Neural progenitor cell (in vitro differentiated cells): Measurements from ENCODE around the gene PCDH9. TPM values are rescaled to one million over a fixed set of nuclear protein-coding genes. Genes with fewer than 3 reads are reported as not detected.
A peak's percentile ranks its signal among the peaks of the same experiment; 100 is the strongest.

Source experiments
- DNase-seq: peaks from one replicate; pipeline ENCODE4 v3.0.0-alpha.2; 2016; ENCODE audit warnings: low spot score
- H2AFZ ChIP-seq: fragments of 200-600 bp; sonication (generic); replicated peaks from 2 replicates; pipeline ENCODE4 v1.6.1; 2016; ENCODE audit warnings: antibody characterized with exemption
- H3F3A ChIP-seq: fragments of 200-600 bp; sonication (generic); 2 replicates; pipeline ENCODE4 v1.6.1; 2016; ENCODE audit warnings: antibody characterized with exemption, low read depth
- H3K27ac ChIP-seq: fragments of 200-600 bp; sonication (generic); 2 replicates; pipeline ENCODE4 v1.5.1; 2016; ENCODE audit warnings: mild to moderate bottlenecking
- H3K27me3 ChIP-seq: fragments of 200-600 bp; sonication (generic); 2 replicates; pipeline ENCODE4 v1.6.1; 2016; ENCODE audit warnings: mild to moderate bottlenecking, moderate library complexity
- H3K36me3 ChIP-seq: fragments of 200-600 bp; sonication (generic); 2 replicates; pipeline ENCODE4 v1.5.1; 2016
- H3K4me1 ChIP-seq: fragments of 200-600 bp; sonication (generic); 2 replicates; pipeline ENCODE4 v1.6.1; 2016; ENCODE audit warnings: mixed run types
- H3K4me2 ChIP-seq: fragments of 200-600 bp; sonication (generic); 2 replicates; pipeline ENCODE4 v1.6.1; 2016
- H3K4me3 ChIP-seq: fragments of 200-600 bp; sonication (generic); 2 replicates; pipeline ENCODE4 v1.5.1; 2016
- H3K79me2 ChIP-seq: fragments of 200-600 bp; sonication (generic); 2 replicates; pipeline ENCODE4 v1.6.1; 2016; ENCODE audit warnings: low read depth
- H3K9ac ChIP-seq: fragments of 200-600 bp; sonication (generic); 2 replicates; pipeline ENCODE4 v1.6.1; 2016
- H3K9me3 ChIP-seq: fragments of 200-600 bp; sonication (generic); 2 replicates; pipeline ENCODE4 v1.5.1; 2016; ENCODE audit warnings: low read depth
- H4K20me1 ChIP-seq: fragments of 200-600 bp; sonication (generic); 2 replicates; pipeline ENCODE4 v1.6.1; 2016; ENCODE audit warnings: low read depth
- H3K27ac Mint-ChIP-seq: 3 replicates; pipeline ENCODE4 v1.8.0; 2021; ENCODE audit warnings: mixed read lengths
- H3K27me3 Mint-ChIP-seq: 2 replicates; pipeline ENCODE4 v1.8.0; 2022; ENCODE audit warnings: low read depth, mild to moderate bottlenecking, inconsistent platforms, moderate library complexity, mixed read lengths; ENCODE audit not compliant: insufficient read depth
- H3K36me3 Mint-ChIP-seq: 3 replicates; pipeline ENCODE4 v1.8.0; 2021; ENCODE audit warnings: mixed read lengths
- H3K4me1 Mint-ChIP-seq: 3 replicates; pipeline ENCODE4 v1.8.0; 2021; ENCODE audit warnings: mixed read lengths
- H3K4me3 Mint-ChIP-seq: 3 replicates; pipeline ENCODE4 v1.8.0; 2021; ENCODE audit warnings: mild to moderate bottlenecking, moderate library complexity, mixed read lengths
- H3K9me3 Mint-ChIP-seq: 3 replicates; pipeline ENCODE4 v1.8.0; 2020; ENCODE audit warnings: mixed read lengths
- CTCF ChIP-seq: fragments of 200-600 bp; sonication (generic); IDR thresholded peaks from 2 replicates; pipeline ENCODE4 v1.5.1; 2017; ENCODE audit warnings: antibody characterized with exemption, mild to moderate bottlenecking
- EZH2 ChIP-seq: fragments of 200-600 bp; sonication (generic); IDR thresholded peaks from 2 replicates; pipeline ENCODE4 v1.6.1; 2017; ENCODE audit warnings: antibody characterized with exemption, mild to moderate bottlenecking, moderate library complexity
- EZH2phosphoT487 ChIP-seq: fragments of 200-600 bp; sonication (generic); IDR thresholded peaks from 2 replicates; pipeline ENCODE4 v1.6.1; 2017; ENCODE audit warnings: antibody characterized with exemption
- total RNA-seq: library from RNA; depleted of rRNA; stranded (reverse); fragments of >200 nt; gene quantifications from 2 replicates; pipeline ENCODE4 v1.2.3, GENCODE V29; 2015; ENCODE audit warnings: low replicate concordance

PCDH9 gene
- total RNA-seq, 1 donor from 2014 or later: 0.24 TPM

DNA sequence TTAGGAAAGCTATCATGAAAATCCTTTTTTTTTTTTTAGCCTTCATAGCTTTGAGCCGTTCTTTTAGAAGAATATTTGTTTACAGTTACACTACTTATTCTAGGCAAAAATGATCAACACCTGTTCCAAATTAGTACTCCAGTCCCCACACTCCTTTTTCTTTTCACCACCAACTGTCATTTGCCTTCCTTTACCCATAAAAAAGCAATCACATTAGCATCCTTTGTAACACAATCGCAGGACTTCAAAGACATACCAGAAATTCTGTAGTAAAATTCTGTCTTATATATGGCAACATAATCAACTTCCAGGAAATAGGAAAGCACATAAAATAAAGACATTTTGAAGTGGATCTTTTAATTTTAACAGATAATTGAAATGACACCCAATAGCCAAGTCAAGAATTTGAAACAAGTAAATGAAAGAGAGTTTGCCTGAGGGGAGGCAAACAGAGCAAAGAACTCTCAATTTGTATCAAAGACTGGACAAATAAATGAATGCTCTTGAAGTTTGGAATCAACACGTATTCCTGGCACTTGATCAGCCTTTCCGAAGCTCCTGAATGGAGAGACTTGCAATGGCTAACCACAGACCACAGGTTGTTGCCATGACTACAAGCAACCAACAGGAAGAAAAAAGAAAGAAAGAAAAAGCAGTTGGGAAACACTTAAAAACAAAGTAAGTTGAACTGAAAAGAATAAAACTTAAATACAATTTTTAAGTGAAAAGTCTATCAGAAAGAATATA lies 206.8 kb downstream of the PCDH9 start:
- peaks cover 16% of the 10 kb centered on the region for H3K4me1 ChIP-seq
- peaks cover 4% of the 10 kb centered on the region for H3K9me3 Mint-ChIP-seq
- H3K36me3 Mint-ChIP-seq: peaks cover 3% of the 10 kb centered on the region

DNA sequence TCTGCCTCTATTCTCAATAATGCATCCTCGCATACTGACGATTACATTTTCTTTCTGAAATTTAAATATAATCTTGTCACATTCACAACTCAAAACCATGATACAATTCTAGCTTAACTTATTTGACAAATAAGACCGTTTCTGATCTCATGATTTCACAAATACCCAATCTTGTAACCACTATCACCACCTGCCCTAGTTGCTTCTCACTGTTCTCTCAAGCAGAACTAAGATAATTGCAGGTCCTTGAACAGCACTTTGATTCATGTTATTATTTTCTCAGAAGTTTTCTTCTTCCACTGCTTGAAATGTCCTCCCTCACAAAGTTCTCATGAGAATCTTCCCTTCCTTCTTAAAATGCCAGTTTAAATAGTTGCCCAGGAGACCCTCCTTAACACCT lies 211.4 kb downstream of the PCDH9 start:
- no peaks in the 10 kb centered on the region for H4K20me1 ChIP-seq
- peaks cover 15% of the 10 kb centered on the region for H3K4me1 Mint-ChIP-seq
- TF ChIP-seq EZH2 (no peak), CTCF (no peak), EZH2phosphoT487 (no peak)

More for the DNA sequence above, 206.8 kb downstream of the PCDH9 start:
- peak; percentile 54 for DNase-seq
- H3K79me2 ChIP-seq: no peaks in the 10 kb centered on the region
- Mint-ChIP-seq H3K27me3 (peaks cover 2% of the 10 kb centered on the region), H3K4me1 (peaks cover 19% of the 10 kb centered on the region), H3K27ac (peak overlapping the region; percentile 84), H3K4me3 (peak overlapping the region; percentile 2)
- peak overlapping the region; percentile 25 for H3K4me2 ChIP-seq
- no peak for TF ChIP-seq EZH2phosphoT487
- TF ChIP-seq EZH2: no peak
- no peak for TF ChIP-seq CTCF
- H3F3A ChIP-seq: no peaks in the 10 kb centered on the region
- no peak overlapping the region for H3K27ac ChIP-seq
- no peaks in the 10 kb centered on the region for H3K36me3 ChIP-seq
- no peaks in the 10 kb centered on the region for H4K20me1 ChIP-seq
- H3K9me3 ChIP-seq: no peaks in the 10 kb centered on the region
- no peak overlapping the region for H3K4me3 ChIP-seq
- peak overlapping the region; percentile 54 for H2AFZ ChIP-seq
- H3K27me3 ChIP-seq: no peaks in the 10 kb centered on the region
- no peak overlapping the region for H3K9ac ChIP-seq

GRCh38 chr13:67017276-67017675 lies 212.9 kb downstream of the PCDH9 start:
- H3K27ac Mint-ChIP-seq: no peak overlapping the region

More for the DNA sequence above, 211.4 kb downstream of the PCDH9 start:
- Mint-ChIP-seq H3K27ac (peak overlapping the region; percentile 44), H3K27me3 (peaks cover 2% of the 10 kb centered on the region), H3K4me3 (no peak overlapping the region), H3K36me3 (peaks cover 3% of the 10 kb centered on the region), H3K9me3 (peaks cover 6% of the 10 kb centered on the region)
- Histone ChIP-seq H3F3A (no peaks in the 10 kb centered on the region), H3K9ac (no peak overlapping the region), H3K4me3 (no peak overlapping the region), H2AFZ (no peak overlapping the region), H3K9me3 (no peaks in the 10 kb centered on the region), H3K4me1 (peaks cover 14% of the 10 kb centered on the region), H3K79me2 (no peaks in the 10 kb centered on the region), H3K36me3 (no peaks in the 10 kb centered on the region), H3K4me2 (no peak overlapping the region), H3K27me3 (no peaks in the 10 kb centered on the region), H3K27ac (no peak overlapping the region)
- no peak for DNase-seq

More at GRCh38 chr13:67017276-67017675, 212.9 kb downstream of the PCDH9 start:
- Mint-ChIP-seq H3K4me1 (peaks cover under 1% of the 10 kb centered on the region), H3K36me3 (peaks cover 3% of the 10 kb centered on the region), H3K4me3 (no peak overlapping the region), H3K27me3 (peaks cover 2% of the 10 kb centered on the region), H3K9me3 (peaks cover 6% of the 10 kb centered on the region)
- no peaks in the 10 kb centered on the region for H3F3A ChIP-seq
- TF ChIP-seq EZH2 (no peak), CTCF (no peak), EZH2phosphoT487 (no peak)
- H3K9ac ChIP-seq: no peak overlapping the region
- peaks cover under 1% of the 10 kb centered on the region for H3K4me1 ChIP-seq
- no peak overlapping the region for H3K27ac ChIP-seq
- no peak overlapping the region for H3K4me2 ChIP-seq
- no peaks in the 10 kb centered on the region for H3K27me3 ChIP-seq
- no peaks in the 10 kb centered on the region for H3K79me2 ChIP-seq
- no peaks in the 10 kb centered on the region for H3K9me3 ChIP-seq
- H3K36me3 ChIP-seq: no peaks in the 10 kb centered on the region
- no peak overlapping the region for H3K4me3 ChIP-seq
- no peak overlapping the region for H2AFZ ChIP-seq
- no peak for DNase-seq
- no peaks in the 10 kb centered on the region for H4K20me1 ChIP-seq
